Keratinocyte (primary cell): ENCODE results near the gene TSPOAP1.

Experiments used
- CTCF ChIP-seq, 3 experiments: IDR thresholded peaks in 1 of 3; conservative IDR thresholded peaks in 1 of 3; optimal IDR thresholded peaks in 1 of 3; 2 replicates in 2 of 3; 3 replicates in 1 of 3; pipeline versions ENCODE3 to v1.5.1; 2011; ENCODE audit warnings: low read length in 3 of 3, mild to moderate bottlenecking in 3 of 3, moderate library complexity in 2 of 3, control low read depth in 1 of 3, inconsistent platforms in 1 of 3; ENCODE audit not compliant: insufficient read depth in 2 of 3; ENCODE audit errors: extremely low read depth in 1 of 3
- EZH2 ChIP-seq: IDR thresholded peaks from one replicate; pipeline ENCODE4 v1.6.1; 2012; ENCODE audit warnings: inconsistent platforms, mild to moderate bottlenecking, low read length, moderate library complexity

GRCh38 chr17:58313815-58314705 is 14.5 kb downstream of the TSPOAP1 start:
- TF ChIP-seq CTCF (optimal IDR thresholded peaks at IDR 0.05 in 1 of 3, IDR thresholded peaks at IDR 0.05 in 1 of 3, conservative IDR thresholded peaks at IDR 0.05 in 1 of 3; ENCODE audit: extremely low read depth in 1 of 3, insufficient read depth in 2 of 3, low read length in 3 of 3) (no peak), EZH2 (no peak)
